Nephron (organoid): ENCODE data around the gene NFKBIZ.

Source experiments
- H3K27ac Mint-ChIP-seq, 3 experiments: 2 replicates each; pipeline ENCODE4 v1.8.0; 2020; ENCODE audit warnings: mixed read lengths in 3 of 3, mild to moderate bottlenecking in 2 of 3, moderate library complexity in 1 of 3
- H3K27me3 Mint-ChIP-seq: 2 replicates; pipeline ENCODE4 v1.8.0; 2021; ENCODE audit warnings: low read depth, mild to moderate bottlenecking, moderate library complexity, mixed read lengths
- H3K36me3 Mint-ChIP-seq: 2 replicates; pipeline ENCODE4 v1.8.0; 2020; ENCODE audit warnings: low read depth, mixed read lengths
- H3K4me1 Mint-ChIP-seq: 2 replicates; pipeline ENCODE4 v1.8.0; 2020; ENCODE audit warnings: mixed read lengths
- H3K4me3 Mint-ChIP-seq, 3 experiments: 2 replicates each; pipeline ENCODE4 v1.8.0; 2020; ENCODE audit warnings: mild to moderate bottlenecking in 3 of 3, mixed read lengths in 3 of 3, moderate library complexity in 2 of 3
- H3K9me3 Mint-ChIP-seq: 2 replicates; pipeline ENCODE4 v1.8.0; 2020; ENCODE audit warnings: mixed read lengths
- TF ChIP-seq, protein P1 (sequence below), 3 experiments: fragments of 200-600 bp; sonication (generic); IDR thresholded peaks; one replicate each; pipeline ENCODE4 v1.5.0; 2021; ENCODE audit warnings: antibody characterized with exemption in 3 of 3; ENCODE audit not compliant: unreplicated experiment in 3 of 3

Gene NFKBIZ

GRCh38 chr3:101890716-101891115 is 41.4 kb downstream of the NFKBIZ start:
- H3K9me3 Mint-ChIP-seq = no peaks in the 10 kb centered on the region
- H3K4me3 Mint-ChIP-seq = no peak overlapping the region
- H3K27ac Mint-ChIP-seq = no peak overlapping the region
- no peaks in the 10 kb centered on the region for H3K4me1 Mint-ChIP-seq
- no peaks in the 10 kb centered on the region for H3K36me3 Mint-ChIP-seq
- TF ChIP-seq, protein P1, sequence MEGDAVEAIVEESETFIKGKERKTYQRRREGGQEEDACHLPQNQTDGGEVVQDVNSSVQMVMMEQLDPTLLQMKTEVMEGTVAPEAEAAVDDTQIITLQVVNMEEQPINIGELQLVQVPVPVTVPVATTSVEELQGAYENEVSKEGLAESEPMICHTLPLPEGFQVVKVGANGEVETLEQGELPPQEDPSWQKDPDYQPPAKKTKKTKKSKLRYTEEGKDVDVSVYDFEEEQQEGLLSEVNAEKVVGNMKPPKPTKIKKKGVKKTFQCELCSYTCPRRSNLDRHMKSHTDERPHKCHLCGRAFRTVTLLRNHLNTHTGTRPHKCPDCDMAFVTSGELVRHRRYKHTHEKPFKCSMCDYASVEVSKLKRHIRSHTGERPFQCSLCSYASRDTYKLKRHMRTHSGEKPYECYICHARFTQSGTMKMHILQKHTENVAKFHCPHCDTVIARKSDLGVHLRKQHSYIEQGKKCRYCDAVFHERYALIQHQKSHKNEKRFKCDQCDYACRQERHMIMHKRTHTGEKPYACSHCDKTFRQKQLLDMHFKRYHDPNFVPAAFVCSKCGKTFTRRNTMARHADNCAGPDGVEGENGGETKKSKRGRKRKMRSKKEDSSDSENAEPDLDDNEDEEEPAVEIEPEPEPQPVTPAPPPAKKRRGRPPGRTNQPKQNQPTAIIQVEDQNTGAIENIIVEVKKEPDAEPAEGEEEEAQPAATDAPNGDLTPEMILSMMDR (IDR thresholded peaks at IDR 0.05; ENCODE audit: unreplicated experiment in 3 of 3) = no peak
- no peaks in the 10 kb centered on the region for H3K27me3 Mint-ChIP-seq

DNA sequence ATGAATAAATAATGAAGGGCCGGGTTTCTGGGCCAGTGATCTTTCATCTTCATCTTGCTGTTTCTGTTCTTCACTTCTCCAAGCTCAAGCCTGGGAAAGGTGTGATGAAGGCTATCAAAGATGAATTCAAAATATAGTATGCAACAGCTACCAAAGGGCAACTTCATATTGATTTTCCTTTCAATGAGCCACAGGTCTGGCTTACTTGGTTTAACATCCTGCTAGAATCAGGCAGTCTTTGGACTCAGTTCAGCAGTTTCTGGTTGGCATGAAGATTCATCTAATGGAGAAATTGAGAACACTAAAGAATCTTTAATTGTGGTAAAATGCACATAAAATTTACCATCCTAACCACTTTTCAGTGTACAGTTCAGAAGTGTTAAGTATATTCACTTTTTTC is 43.3 kb downstream of the NFKBIZ start:
- H3K36me3 Mint-ChIP-seq = no peaks in the 10 kb centered on the region
- H3K27ac Mint-ChIP-seq = no peak overlapping the region
- no peak overlapping the region for H3K4me3 Mint-ChIP-seq
- H3K9me3 Mint-ChIP-seq = no peaks in the 10 kb centered on the region
- H3K27me3 Mint-ChIP-seq = no peaks in the 10 kb centered on the region
- H3K4me1 Mint-ChIP-seq = no peaks in the 10 kb centered on the region
- TF ChIP-seq, protein P1 (IDR thresholded peaks at IDR 0.05; ENCODE audit: unreplicated experiment in 3 of 3) = no peak

DNA sequence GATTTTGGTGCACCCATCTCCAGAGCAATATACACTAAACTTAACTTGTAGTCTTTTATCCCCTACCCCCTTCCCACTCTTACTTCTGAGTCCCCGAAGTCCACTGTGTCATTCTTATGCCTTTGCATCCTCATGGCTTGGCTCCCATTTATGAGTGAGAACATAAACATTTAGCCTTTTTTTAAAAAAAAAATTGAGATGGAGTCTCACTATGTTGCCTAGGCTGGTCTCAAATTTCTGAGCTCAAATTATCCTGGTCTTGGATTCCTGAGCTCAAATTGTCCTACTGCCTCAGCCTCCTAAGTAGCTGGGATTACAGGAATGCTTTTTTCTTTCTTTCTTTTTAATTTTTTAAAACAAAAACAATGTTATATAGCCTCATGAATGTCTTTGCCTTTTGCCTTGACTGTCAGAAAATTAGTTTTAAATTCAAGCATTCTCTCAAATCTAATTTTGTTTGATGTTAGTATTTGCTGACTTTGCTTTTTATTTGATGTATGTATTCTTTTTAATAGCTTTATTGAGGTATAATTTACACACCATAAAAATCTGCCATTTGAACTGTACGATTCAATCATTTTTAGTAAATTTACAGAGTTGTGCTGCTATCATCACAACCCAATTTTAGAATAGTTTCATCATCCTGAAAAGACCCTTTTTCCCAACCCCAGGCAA is 46.9 kb downstream of the NFKBIZ start:
- TF ChIP-seq, protein P1 (IDR thresholded peaks at IDR 0.05; ENCODE audit: unreplicated experiment in 3 of 3) = no peak
- H3K4me3 Mint-ChIP-seq = no peak overlapping the region
- no peaks in the 10 kb centered on the region for H3K4me1 Mint-ChIP-seq
- H3K27me3 Mint-ChIP-seq = no peaks in the 10 kb centered on the region
- H3K27ac Mint-ChIP-seq = no peak overlapping the region
- H3K9me3 Mint-ChIP-seq = no peaks in the 10 kb centered on the region
- no peaks in the 10 kb centered on the region for H3K36me3 Mint-ChIP-seq

GRCh38 chr3:101897013-101897412 is 47.7 kb downstream of the NFKBIZ start:
- TF ChIP-seq, protein P1 (IDR thresholded peaks at IDR 0.05; ENCODE audit: unreplicated experiment in 3 of 3) = no peak
- H3K4me3 Mint-ChIP-seq = no peak overlapping the region
- no peaks in the 10 kb centered on the region for H3K36me3 Mint-ChIP-seq
- no peaks in the 10 kb centered on the region for H3K27me3 Mint-ChIP-seq
- no peaks in the 10 kb centered on the region for H3K9me3 Mint-ChIP-seq
- no peaks in the 10 kb centered on the region for H3K4me1 Mint-ChIP-seq
- H3K27ac Mint-ChIP-seq = no peak overlapping the region

DNA sequence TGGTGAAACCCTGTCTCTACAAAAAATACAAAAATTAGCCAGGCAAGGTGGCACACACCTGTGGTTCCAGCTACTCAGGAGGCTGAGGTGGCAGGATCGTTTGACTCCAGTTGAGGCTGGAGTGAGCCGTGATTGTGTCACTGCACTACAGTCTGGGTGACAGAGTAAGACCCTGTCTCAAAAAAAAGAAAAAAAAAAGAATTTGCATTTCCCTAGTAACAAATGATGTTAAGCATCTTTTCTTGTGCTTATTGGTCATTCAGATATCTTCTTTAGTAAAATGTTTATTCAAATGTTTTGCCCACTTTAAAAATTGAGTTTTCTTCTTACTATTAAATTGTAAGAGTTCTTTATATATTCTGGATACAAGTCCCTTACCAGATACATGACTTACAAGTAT is 48.7 kb downstream of the NFKBIZ start:
- H3K27ac Mint-ChIP-seq = no peak overlapping the region
- TF ChIP-seq, protein P1 (IDR thresholded peaks at IDR 0.05; ENCODE audit: unreplicated experiment in 3 of 3) = no peak
- H3K36me3 Mint-ChIP-seq = no peaks in the 10 kb centered on the region
- no peaks in the 10 kb centered on the region for H3K27me3 Mint-ChIP-seq
- H3K4me1 Mint-ChIP-seq = no peaks in the 10 kb centered on the region
- H3K4me3 Mint-ChIP-seq = no peak overlapping the region
- H3K9me3 Mint-ChIP-seq = no peaks in the 10 kb centered on the region

- TF ChIP-seq, protein P1 (IDR thresholded peaks at IDR 0.05; ENCODE audit: unreplicated experiment in 3 of 3) = no peak
- Mint-ChIP-seq H3K9me3 (no peaks in the 10 kb centered on the region), H3K27ac (no peak overlapping the region)
Measured at GRCh38 chr3:101898752-101899169, 49.4 kb downstream of the NFKBIZ start.

More at GRCh38 chr3:101898752-101899169, 49.4 kb downstream of the NFKBIZ start:
- Mint-ChIP-seq H3K4me3 (no peak overlapping the region), H3K4me1 (no peaks in the 10 kb centered on the region), H3K27me3 (no peaks in the 10 kb centered on the region), H3K36me3 (no peaks in the 10 kb centered on the region)
